K562 (cell line): ENCODE data around the gene LRRC8C. TPM values are rescaled to one million over a fixed set of nuclear protein-coding genes. Genes with fewer than 3 reads are reported as not detected.

Experiments used
- ATAC-seq: fragments of 200-7000 bp; cut with Tn5 transposase; 3 replicates; pipeline ENCODE4 v1.9.1; 2020; ENCODE audit warnings: moderate library complexity
- BruUV-seq: library from RNA; stranded (reverse); fragments of 400-500 nt; replicated peaks from 2 replicates; lab custom pipeline; 2021; lab: Mats Ljungman, UMichigan
- CTCF ChIA-PET: fragments of 300-600 bp; formaldehyde crosslinking; extraction: SDS; loops from one replicate; lab custom pipeline; 2021; ENCODE audit warnings: low intra/inter-chr PET ratio; lab: Yijun Ruan, JAX
- POLR2A ChIA-PET: fragments of 300-600, 350-650 bp; sonication (Branson Sonifier 250); formaldehyde crosslinking; extraction: SDS; loops from one replicate; lab custom pipeline; 2021; ENCODE audit warnings: antibody characterized with exemption, inconsistent platforms; lab: Yijun Ruan, JAX
- DNase-seq, 4 experiments: peaks; one replicate each; pipeline versions ENCODE4 v3.0.0 to v3.0.0-alpha.2; 2011 to 2018; ENCODE audit warnings: low spot score in 3 of 4, mixed read lengths in 3 of 4; ENCODE audit errors: extremely low read depth in 1 of 4
- FAIRE-seq: peaks from 2 replicates; lab custom pipeline; 2011; peaks lifted over from hg19 to GRCh38; lab: Jason Lieb, UNC
- H2AFZ ChIP-seq: 2 replicates; pipeline ENCODE4 v1.6.0; 2011; ENCODE audit warnings: low read depth, low read length, control low read depth, inconsistent platforms
- H3K27ac ChIP-seq: fragments of 200-600 bp; 3 replicates; pipeline ENCODE4 v1.8.0; 2011; ENCODE audit warnings: low read depth, mild to moderate bottlenecking, control low read depth, inconsistent platforms, low read length, moderate library complexity, mixed read lengths; ENCODE audit errors: extremely low read depth
- H3K27me3 ChIP-seq, 2 experiments: fragments of 300-600 bp in 1 of 2; 2 replicates in 1 of 2; 3 replicates in 1 of 2; pipeline versions ENCODE4 v1.6.0 to v1.8.0; 2011; ENCODE audit warnings: inconsistent platforms in 2 of 2, low read length in 2 of 2, mild to moderate bottlenecking in 1 of 2, mixed read lengths in 1 of 2, moderate library complexity in 1 of 2; ENCODE audit not compliant: control insufficient read depth in 2 of 2, insufficient read depth in 2 of 2
- H3K36me3 ChIP-seq: fragments of 300-600 bp; 3 replicates; pipeline ENCODE4 v1.8.0; 2011; ENCODE audit warnings: mild to moderate bottlenecking, low read length, inconsistent platforms; ENCODE audit not compliant: control insufficient read depth, insufficient read depth
- H3K4me1 ChIP-seq, 2 experiments: fragments of 200-600 bp in 1 of 2; replicated peaks in 1 of 2; 2 replicates in 1 of 2; 3 replicates in 1 of 2; pipeline versions ENCODE4 v1.5.1 to v1.8.0; 2011; ENCODE audit warnings: inconsistent platforms in 2 of 2, low read length in 2 of 2, mild to moderate bottlenecking in 1 of 2, mixed read lengths in 1 of 2, moderate library complexity in 1 of 2; ENCODE audit not compliant: control insufficient read depth in 2 of 2, insufficient read depth in 2 of 2
- H3K4me2 ChIP-seq: 2 replicates; pipeline ENCODE4 v1.6.1; 2011; ENCODE audit warnings: low read length, control low read depth, inconsistent platforms, mixed read lengths; ENCODE audit not compliant: insufficient read depth
- H3K4me3 ChIP-seq: fragments of 200-600 bp; sonication (generic), shearing (Covaris generic); 2 replicates; pipeline ENCODE4 v1.5.1; 2016; ENCODE audit warnings: control low read depth, inconsistent platforms
- H3K79me2 ChIP-seq: fragments of 200-600 bp; 3 replicates; pipeline ENCODE4 v1.8.0; 2011; ENCODE audit warnings: low read length, inconsistent platforms; ENCODE audit not compliant: control insufficient read depth, insufficient read depth
- H3K9ac ChIP-seq, 2 experiments: 2 replicates each; pipeline versions ENCODE4 v1.6.0 to v1.6.1; 2011; ENCODE audit warnings: low read depth in 2 of 2, low read length in 2 of 2, control low read depth in 1 of 2, inconsistent platforms in 1 of 2, mild to moderate bottlenecking in 1 of 2, mixed read lengths in 1 of 2; ENCODE audit not compliant: insufficient read depth in 1 of 2
- H3K9me1 ChIP-seq: one replicate; pipeline ENCODE4 v1.6.0; 2011; ENCODE audit warnings: inconsistent platforms, mild to moderate bottlenecking, low read length, moderate library complexity; ENCODE audit not compliant: control insufficient read depth, insufficient read depth
- H3K9me3 ChIP-seq: replicated peaks from 2 replicates; pipeline ENCODE4 v1.5.1; 2011; ENCODE audit warnings: low read depth, low read length, inconsistent platforms; ENCODE audit not compliant: control insufficient read depth, insufficient read depth
- H4K20me1 ChIP-seq: replicated peaks from 2 replicates; pipeline ENCODE4 v1.6.1; 2011; ENCODE audit warnings: low read length, inconsistent platforms, mixed read lengths; ENCODE audit not compliant: control insufficient read depth, insufficient read depth
- CBX3 ChIP-seq, 2 experiments: IDR thresholded peaks; 1 replicate in 1 of 2; 2 replicates in 1 of 2; pipeline ENCODE4 v1.6.1; 2012; ENCODE audit warnings: inconsistent platforms in 2 of 2, low read length in 2 of 2, borderline replicate concordance in 1 of 2, control low read depth in 1 of 2
- HDAC2 ChIP-seq: fragments of 450-650 bp; IDR thresholded peaks from 2 replicates; pipeline ENCODE4 v1.6.1; 2016; ENCODE audit warnings: mild to moderate bottlenecking
- RBFOX2 ChIP-seq: fragments of 200-400 bp; formaldehyde crosslinking; IDR thresholded peaks from 2 replicates; pipeline ENCODE4 v1.6.1; 2017; ENCODE audit warnings: low read depth, mild to moderate bottlenecking, low read length, moderate library complexity
- RBM39 ChIP-seq: fragments of 200-400 bp; formaldehyde crosslinking; optimal IDR thresholded peaks from 2 replicates; pipeline ENCODE3; 2018; ENCODE audit warnings: low read depth, low read length
- ZFX ChIP-seq: sonication (generic); formaldehyde crosslinking; IDR thresholded peaks from 2 replicates; pipeline ENCODE4 v1.8.0; 2022; ENCODE audit warnings: mild to moderate bottlenecking, missing genetic modification reagents, moderate library complexity
- WGBS: fragments of 100-300 bp; shearing (Covaris generic); methylation state at CpG from one replicate; pipeline ENCODE4 v1.1.6; 2016; ENCODE audit warnings: low coverage, mixed read lengths; ENCODE audit not compliant: insufficient coverage; ENCODE audit errors: missing lambda C conversion rate; 5-methylcytosine and 5-hydroxymethylcytosine counted together
- in situ Hi-C: fragments of 300-500 bp; cut with MboI; formaldehyde crosslinking; loops from 4 replicates; pipeline ENCODE4 v1.15.0; 2018; ENCODE audit warnings: inconsistent platforms, mixed read lengths
- intact Hi-C: fragments of 100-400 bp; cut with micrococcal nuclease; formaldehyde crosslinking; loops from 2 replicates; pipeline ENCODE4 v1.14.2; 2022
- polyA plus RNA-seq, 8 experiments: library from polyadenylated mRNA; depleted of rRNA in 4 of 8; stranded (reverse) in 5 of 8; unstranded in 3 of 8; fragments of >200 nt; fragmentation: Nextera tagmentation in 2 of 8; fragmentation: Illumina TruSeq in 1 of 8; extraction: Ambion mirVana in 2 of 8; extraction: Trizol in 1 of 8; gene quantifications; 2 replicates each; pipeline versions ENCODE4 v1.2.1 to v1.2.3, GENCODE V29; 2011 to 2014; ENCODE audit warnings: inconsistent platforms in 1 of 8, missing spikeins in 1 of 8
- total RNA-seq, 7 experiments: library from RNA; depleted of rRNA in 6 of 7; stranded (reverse); fragments of >200 nt in 6 of 7; fragmentation: Illumina TruSeq in 2 of 7; extraction: Trizol in 2 of 7; gene quantifications; 2 replicates each; pipeline versions ENCODE4 v1.2.1 to v1.2.3, GENCODE V29; 2011 to 2021; ENCODE audit warnings: low replicate concordance in 1 of 7
- TF ChIP-seq, protein P1 (sequence below): fragments of 250-450 bp; sonication (Bioruptor Pico); IDR thresholded peaks from 2 replicates; pipeline ENCODE4 v1.5.1; 2021; ENCODE audit warnings: mild to moderate bottlenecking

LRRC8C gene
- total and polyA plus RNA-seq, 9 of the 15 experiments (the other 6 are each of a cell fraction or from before 2014, with no cell fraction given): 1.00 to 12.5 (median 4.5) TPM

DNA sequence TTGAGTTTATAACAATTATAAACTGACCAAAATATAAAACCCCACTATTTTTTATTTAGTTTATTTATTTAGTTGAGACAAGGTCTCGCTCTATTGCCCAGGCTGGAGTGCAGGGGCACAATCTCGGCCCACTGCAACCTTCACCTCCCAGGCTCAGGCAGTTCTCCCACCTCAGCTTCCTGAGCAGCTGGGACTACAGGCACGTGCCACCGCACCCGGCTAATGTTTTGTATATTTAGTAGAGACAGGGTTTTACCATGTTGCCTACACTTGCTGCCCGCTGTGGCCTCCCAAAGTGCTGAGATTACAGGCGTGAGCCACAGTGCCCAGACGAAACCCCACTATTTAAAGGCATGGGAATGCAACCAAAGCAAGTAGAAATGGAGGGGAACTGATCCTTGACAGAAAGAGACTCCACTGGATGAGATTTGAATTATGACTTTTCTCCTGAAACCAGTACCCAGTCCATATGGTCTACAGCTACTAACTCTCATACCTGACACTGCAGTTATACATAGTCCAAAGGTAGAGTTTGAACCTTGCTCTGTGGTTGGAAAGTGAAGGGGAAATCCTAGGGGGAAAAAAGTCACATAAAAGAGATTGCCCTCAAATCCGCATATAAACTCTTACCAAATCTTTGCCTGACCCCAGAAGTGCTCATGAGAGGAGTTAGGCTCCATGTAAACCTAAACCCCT is 11.3 kb downstream of the LRRC8C start:
- 67% methylated on average over 9 of the region's 9 CpGs for whole genome bisulfite sequencing
- Histone ChIP-seq H3K36me3 (no peaks in the 10 kb centered on the region), H3K9me3 (peaks cover 2% of the 10 kb centered on the region; the same call in 1 of the 2 replicates), H3K4me1 (no peaks in the 10 kb centered on the region), H3K27ac (no peak overlapping the region), H3K79me2 (peaks cover 10% of the 10 kb centered on the region; the same call in 2 of the 3 replicates), H3K9me1 (no peaks in the 10 kb centered on the region), H3K9ac (no peak overlapping the region), H3K4me2 (no peak overlapping the region), H3K4me3 (no peak overlapping the region), H4K20me1 (no peaks in the 10 kb centered on the region), H2AFZ (no peak overlapping the region), H3K27me3 (no peaks in the 10 kb centered on the region)
- FAIRE-seq: no peak
- TF ChIP-seq RBM39 (no peak), CBX3 (IDR thresholded peaks at IDR 0.05; ENCODE audit: borderline replicate concordance in 1 of 2, low read length in 2 of 2) (no peak), RBFOX2 (no peak), ZFX (CRISPR knock-in tag) (no peak), HDAC2 (no peak)
- TF ChIP-seq, protein P1, sequence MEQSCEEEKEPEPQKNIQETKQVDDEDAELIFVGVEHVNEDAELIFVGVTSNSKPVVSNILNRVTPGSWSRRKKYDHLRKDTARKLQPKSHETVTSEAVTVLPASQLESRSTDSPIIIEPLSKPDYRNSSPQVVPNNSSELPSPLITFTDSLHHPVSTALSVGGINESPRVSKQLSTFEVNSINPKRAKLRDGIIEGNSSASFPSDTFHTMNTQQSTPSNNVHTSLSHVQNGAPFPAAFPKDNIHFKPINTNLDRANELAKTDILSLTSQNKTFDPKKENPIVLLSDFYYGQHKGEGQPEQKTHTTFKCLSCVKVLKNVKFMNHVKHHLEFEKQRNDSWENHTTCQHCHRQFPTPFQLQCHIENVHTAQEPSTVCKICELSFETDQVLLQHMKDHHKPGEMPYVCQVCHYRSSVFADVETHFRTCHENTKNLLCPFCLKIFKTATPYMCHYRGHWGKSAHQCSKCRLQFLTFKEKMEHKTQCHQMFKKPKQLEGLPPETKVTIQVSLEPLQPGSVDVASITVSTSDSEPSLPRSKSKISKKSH (CRISPR knock-in tag): no peak
- intact Hi-C loops: no loop called here
- in situ Hi-C loops: no loop called here
- BruUV-seq: no TSS peak
- ChIA-PET CTCF (no interaction called here), POLR2A (interaction anchor here (0.6 to 1.0 kb wide), 2 partner anchors 13 to 640 kb away, joined by 3 read pairs; no protein-coding TSS in a partner anchor)
- DNase-seq: no peak
- ATAC-seq: no peak
